HG02759 (cell line): ENCODE results near the gene ARL17B.
"Not testable (repeated sequence)": the region's sequence is repeated elsewhere in the genome, so short reads cannot be mapped to it uniquely, and the experiment has no call there.

ENCODE experiments used
- ATAC-seq: cut with Tn5 transposase; IDR thresholded peaks from one replicate; pipeline ENCODE4 v1.9.1; 2021; ENCODE audit warnings: mild to moderate bottlenecking, moderate library complexity; ENCODE audit not compliant: unreplicated experiment

ARL17B gene

DNA sequence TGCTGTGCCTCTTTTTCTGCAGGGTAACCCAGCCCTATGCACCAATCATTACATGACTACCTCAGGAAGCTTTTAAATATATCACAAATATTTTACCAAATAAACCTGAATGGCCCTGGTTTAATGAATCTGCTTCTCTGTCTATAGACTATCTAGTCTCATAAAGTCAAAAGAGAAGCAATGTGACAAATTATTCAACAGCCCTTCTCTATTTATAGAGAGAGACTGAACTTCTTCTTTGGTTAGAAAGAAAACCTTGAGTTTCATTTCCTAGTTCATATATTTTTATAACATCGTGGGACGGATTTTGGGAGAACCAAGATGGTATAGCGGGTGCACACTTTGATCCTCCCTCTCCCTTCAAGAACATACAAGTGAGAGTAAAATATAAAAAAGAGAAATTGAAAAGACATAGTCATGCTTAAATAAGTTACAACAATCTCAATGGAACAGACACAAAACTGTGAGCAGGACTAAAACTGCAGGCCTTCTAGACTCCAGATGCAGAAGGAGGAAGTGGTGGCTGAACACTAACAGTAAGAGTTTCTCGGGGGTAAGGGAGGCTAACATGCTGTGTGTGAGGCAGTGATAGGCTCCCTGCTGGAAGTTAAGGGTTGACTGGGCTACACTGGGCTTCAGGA lies 70.5 kb downstream of the ARL17B start:
- peak; percentile 91 for ATAC-seq

DNA sequence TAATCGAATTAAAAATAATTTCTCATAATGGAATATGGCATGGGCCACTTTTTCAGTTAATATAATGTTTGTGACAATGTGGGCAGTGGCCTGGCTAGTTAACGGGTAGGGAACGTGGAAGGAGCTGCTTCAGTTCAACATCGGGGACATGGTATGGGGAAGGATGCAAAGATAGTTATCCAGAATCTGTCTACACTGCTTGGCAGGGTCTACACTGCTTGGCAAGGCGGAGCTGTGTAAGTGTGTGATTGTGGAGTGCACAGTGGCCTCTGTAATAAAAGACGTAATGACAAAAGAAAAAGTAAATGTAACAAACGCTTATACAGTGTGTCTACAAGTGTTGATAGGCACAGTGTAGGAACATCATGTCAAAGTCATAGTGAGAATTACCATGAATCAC lies 74.0 kb downstream of the ARL17B start:
- ATAC-seq: not testable (repeated sequence)

DNA sequence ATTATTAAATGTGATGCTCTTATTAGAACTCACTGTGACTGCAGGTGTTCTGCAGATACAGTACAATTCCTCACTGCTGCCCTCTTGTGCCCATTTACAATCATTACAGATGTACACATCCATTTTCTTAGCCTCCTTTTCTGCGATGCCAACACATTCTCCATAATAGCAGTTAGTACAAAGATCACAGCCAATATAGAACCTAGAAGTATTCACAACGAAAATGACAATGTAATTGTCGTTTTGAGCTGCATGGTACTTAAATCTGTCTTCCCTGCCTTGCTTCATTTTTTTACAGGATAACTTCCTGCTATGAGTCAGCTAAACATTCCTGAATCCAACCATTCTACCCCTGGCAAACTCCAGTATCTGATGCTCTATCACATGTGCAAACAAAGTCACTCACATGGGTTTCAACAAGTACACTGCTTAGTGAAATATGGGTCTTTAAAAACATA lies 74.8 kb downstream of the ARL17B start:
- not testable (repeated sequence) for ATAC-seq

- ATAC-seq: not testable (repeated sequence)
Measured at GRCh38 chr17:46285500-46285899, 76.1 kb downstream of the ARL17B start.

GRCh38 chr17:46284467-46284866 lies 77.1 kb downstream of the ARL17B start:
- ATAC-seq: not testable (repeated sequence)

GRCh38 chr17:46282635-46283034 lies 78.9 kb downstream of the ARL17B start:
- not testable (repeated sequence) for ATAC-seq

DNA sequence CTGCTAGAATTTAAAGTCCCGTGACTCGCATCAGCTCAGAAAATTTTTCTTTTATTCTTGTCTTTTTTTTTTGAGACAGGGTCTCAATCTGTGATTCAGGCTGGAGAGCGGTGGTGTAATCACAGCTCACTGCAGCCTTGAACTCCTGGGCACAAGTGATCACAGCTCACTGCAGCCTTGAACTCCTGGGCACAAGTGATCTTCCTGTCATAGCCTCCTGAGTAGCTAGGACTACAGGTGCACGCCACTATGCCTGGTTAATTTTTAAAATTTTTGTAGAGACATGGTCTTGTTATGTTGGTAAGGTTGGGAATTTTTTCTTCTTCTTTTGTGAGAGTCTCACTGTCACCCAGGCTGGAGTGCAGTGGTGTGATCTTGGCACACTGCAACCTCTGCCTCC lies 80.2 kb downstream of the ARL17B start:
- not testable (repeated sequence) for ATAC-seq

DNA sequence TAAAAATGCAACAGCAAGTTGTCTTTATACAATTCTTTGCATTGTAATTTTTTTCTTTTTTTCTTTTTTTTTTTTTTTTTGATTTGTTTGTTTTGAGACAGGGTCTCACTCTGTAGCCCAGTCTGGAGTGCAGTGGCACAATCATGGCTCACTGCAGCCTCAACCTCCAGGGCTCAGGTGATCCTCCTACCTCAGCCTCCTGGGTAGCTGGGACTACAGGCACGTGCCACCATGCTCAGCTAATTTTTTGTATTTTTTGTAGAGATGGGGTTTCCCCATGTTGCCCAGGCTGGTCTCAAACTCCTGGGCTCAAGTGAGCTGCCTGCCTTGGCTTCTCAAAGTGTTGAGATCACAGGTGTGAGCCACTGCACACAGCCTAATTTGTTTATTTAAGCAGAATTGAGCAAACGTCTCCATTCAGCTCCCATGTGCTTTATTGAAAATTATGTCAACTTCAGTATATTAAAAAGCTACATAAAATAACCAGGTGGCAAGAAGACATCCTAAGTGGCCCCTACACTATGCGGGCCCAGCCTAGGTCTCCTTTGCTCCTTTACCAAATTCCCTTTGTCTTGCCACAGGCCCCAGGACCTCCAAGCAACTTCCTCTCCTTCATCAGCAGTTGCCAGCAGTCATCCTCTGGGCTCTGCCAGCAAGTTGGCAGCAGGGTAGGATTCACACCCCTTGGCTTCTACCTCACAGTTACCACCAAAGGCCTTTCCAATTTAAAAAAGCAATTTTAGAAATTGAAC lies 84.7 kb downstream of the ARL17B start:
- not testable (repeated sequence) for ATAC-seq

DNA sequence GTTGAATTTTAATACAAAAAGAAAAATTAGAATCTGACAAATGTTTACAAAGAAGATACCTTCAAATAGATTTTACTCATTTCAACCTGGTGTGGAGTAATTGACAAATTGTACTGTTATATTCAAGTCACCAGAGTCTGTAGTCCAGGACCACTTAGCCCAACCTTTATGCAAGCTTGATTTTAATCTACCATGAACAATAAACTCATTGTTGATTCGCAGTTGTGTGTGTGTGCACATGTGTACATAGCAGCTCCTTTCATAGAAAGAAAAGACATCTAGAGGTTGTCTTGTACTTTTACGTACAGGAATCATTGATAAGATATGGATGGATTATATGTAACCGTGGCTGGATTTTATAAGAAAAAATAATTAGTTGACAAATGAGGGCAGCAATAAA lies 87.3 kb downstream of the ARL17B start:
- no peak for ATAC-seq

DNA sequence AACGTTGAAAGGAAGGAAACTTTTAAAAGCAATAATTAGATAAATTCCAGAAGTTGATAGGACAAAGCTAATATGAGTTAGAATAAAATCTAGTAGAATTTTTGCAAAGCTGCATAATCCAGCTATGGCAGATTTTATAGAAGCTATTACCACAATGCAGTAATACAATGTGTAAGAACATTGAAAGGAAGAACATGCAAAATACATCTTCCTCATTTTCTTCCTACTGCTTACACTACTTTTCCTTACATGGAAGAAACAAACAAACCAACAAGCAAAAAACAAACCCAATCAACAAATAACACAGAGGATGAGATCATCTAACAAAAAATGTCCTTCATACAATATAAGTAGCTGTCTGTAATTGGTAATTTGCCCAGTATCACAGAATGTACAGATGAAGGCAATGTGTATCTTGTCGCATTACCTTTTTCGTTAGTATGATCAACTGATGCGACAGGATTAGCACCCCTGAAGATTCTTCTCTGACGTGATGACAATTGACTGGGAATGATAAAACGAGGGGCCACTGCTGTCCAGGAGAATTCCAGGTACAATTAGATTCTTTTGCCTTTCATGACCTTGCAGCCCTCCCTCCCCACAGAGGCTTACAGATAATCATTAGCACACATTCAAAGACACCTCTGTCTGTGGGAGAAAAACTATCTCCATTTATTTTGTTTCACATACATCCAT lies 87.9 kb downstream of the ARL17B start:
- ATAC-seq: no peak

DNA sequence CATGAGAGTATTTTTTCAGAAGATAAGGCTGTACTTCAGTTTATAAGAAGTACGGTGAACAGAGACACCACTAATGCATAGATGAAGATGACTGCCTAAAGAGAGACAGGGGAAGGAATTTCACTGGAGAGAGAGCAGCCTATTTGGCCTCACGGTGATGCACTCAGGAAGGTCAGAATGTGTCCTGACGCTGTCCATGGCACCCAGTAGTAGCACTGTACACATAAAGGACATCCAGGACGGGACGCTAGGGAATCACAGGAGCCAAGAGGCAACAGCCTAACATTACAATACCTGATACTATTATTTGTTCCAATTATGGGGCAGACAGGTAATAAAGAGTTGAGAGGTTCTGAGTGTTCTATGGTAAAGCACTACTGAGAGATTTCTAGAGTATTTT lies 91.5 kb downstream of the ARL17B start:
- ATAC-seq: no peak

- ATAC-seq: peak; percentile 89
Measured at GRCh38 chr17:46266656-46267544, 94.7 kb downstream of the ARL17B start.

DNA sequence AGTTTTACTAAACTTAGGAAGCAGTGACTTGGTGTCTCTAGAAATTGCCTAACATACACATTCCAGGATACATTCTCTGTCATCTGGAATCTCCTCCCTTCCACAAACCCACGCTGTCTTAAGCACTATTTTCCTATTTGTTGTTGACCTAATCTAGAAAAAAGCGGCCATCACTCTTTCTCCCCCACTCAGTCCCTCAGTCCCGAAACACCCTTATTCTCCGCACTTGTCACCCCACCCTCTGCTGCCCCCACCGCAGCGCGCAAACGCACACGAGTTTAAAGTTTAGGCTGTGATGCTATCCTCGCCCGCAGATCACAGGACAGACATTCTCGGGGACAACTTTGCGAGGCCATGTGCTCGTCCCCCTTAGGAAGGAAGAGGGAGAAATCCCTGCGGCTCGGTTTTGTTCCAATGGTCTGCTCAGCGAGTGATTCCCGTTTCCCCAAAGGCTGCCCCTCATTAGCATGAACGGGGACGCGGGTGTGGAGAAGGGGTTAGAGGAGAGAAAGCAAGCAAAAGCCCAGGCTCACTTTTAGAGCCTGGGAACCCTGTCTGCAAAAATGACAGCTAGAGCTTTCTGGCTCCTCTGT lies 95.4 kb downstream of the ARL17B start:
- not testable (repeated sequence) for ATAC-seq

DNA sequence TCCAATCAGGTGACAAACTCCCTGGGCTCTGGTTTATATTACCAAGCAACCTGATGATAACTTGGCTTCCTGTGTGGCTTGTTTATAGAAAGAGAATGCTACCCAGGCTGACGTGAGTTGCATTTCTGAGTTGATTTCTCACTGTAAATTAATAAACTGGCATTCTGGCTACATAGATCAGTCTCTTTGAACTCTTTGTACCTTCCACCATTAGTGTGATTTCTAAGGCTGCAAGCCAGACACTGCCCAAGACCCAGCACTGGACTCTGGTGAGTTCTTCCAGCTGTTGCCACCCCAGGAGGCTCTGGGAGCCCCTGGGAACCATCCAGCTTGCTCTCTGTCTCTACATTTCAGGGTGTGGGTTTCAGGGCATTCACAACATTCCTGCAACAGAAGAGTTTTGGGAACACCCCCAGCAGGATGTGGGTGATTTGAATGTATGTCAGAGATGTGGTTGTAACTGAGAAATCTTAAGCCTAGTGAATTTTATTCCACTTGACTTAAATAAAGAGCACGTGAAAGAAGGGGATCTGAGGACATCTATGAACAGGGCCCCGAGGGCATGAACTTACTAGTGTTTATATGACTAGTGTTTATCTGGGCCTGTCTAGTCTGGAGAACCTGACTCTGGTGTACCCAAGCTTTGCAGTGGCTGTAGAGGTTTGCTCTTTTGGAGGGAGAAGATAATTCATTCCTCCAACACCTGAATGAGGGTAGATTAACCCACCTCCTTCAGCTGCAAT lies 96.9 kb downstream of the ARL17B start:
- no peak for ATAC-seq

DNA sequence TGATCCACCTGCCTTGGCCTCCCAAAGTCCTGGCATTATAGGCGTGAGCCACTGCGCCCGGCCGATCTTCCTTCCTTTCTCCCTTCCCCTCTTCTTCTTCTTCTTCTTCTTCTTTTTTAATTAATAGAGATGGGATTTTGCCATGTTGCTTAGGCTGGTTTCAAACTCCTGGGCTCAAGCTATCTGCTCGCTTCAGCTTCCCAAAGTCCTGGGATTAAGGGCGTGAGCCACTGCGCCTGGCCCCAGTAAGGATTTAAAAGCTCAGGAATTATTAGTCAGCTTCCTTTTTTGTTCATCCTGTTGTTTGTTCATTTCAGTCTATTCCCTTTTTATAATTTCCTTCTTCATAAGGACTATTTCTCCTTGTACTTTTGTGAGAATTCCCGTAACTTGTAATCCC lies 99.3 kb downstream of the ARL17B start:
- no peak for ATAC-seq

DNA sequence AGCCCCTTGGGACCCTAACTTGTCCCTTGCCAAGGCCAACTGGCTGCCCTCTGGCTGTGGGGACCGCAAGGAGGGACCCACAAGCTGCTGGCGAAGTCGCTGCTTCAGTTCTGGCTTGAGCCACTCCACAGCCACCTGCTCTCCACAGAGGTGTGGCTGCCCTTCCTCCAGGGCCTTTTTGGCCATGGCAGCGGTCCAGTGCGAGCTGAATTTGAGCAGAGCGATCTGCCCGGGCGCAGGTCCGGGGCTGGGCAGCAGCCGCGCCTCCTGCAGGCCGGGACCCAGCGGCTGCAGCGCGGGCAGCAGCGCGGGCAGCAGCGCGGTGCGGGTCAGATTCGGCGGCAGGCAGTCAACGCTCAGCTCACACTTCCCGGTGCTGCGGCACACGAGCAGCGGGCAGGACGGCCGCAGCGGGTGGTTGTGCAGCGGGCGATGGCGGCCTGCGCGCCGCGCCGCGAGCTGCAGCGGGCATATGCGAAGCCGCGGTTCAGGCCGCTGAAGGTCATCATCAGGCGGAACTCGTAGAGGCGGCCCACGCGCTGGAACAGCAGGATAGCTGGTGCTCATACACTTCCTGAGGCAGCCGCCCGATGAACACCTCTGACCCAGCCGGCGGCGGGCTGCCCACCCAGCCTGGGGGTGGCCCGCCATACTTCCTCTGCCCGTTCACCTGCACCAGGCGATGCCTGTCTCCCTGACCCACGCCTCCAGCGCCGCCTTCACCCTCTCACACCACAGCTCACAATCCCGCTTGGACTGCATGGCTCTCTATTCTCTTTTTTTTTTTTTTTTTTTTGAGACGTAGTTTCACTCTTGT lies 101.5 kb downstream of the ARL17B start:
- ATAC-seq: not testable (repeated sequence)

GRCh38 chr17:46256369-46256768 lies 105.2 kb downstream of the ARL17B start:
- not testable (repeated sequence) for ATAC-seq

DNA sequence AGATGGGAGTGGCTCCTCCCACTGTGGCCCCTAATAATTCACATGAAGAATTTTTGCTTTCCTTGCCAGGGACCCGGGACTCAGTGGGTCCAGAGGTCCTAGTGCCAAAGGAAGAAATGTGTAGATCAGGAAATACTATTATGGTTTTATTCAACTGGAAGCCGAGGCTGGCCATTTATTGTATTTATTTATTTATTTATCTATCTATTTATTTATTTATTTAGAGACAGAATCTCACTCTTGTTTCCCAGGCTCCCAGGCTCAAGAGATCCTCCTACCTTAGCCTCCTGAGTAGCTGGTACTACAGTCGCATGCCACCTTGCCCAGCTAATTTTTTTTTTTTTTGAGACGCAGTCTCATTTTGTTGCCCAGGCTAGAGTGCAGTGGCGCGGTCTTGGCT lies 107.4 kb downstream of the ARL17B start:
- not testable (repeated sequence) for ATAC-seq

GRCh38 chr17:46253722-46254121 lies 107.8 kb downstream of the ARL17B start:
- peak; percentile 43 for ATAC-seq
